CD4-positive, CD25-positive, alpha-beta regulatory T cell (primary cell): Measurements from ENCODE around the gene CD99. TPM values are rescaled to one million over a fixed set of nuclear protein-coding genes. Genes with fewer than 3 reads are reported as not detected.

ENCODE experiments used
- ATAC-seq, 2 donors: fragments of 150-1000 bp; cut with Tn5 transposase; one replicate each; pipeline ENCODE4 v1.10.0; 2021; ENCODE audit warnings: low read depth in 2 of 2, moderate number of reproducible peaks in 2 of 2, moderate library complexity in 1 of 2
- DNase-seq, 3 donors: peaks; one replicate each; pipeline versions ENCODE4 v3.0.0 to v3.0.0-alpha.2; 2012 to 2022; ENCODE audit warnings: mixed read lengths in 1 of 3
- H3K27ac ChIP-seq: one replicate; pipeline ENCODE4 v1.7.0; 2013; ENCODE audit warnings: mild to moderate bottlenecking, low read length; ENCODE audit not compliant: insufficient read depth, poor library complexity, severe bottlenecking
- H3K27me3 ChIP-seq: one replicate; pipeline ENCODE4 v1.7.0; 2013; ENCODE audit warnings: low read length; ENCODE audit not compliant: control insufficient read depth, insufficient read depth
- H3K36me3 ChIP-seq: one replicate; pipeline ENCODE4 v1.7.0; 2013; ENCODE audit warnings: mild to moderate bottlenecking, low read length, moderate library complexity; ENCODE audit not compliant: control insufficient read depth, insufficient read depth
- H3K4me1 ChIP-seq: 2 replicates; pipeline ENCODE4 v1.7.0; 2013; ENCODE audit warnings: mild to moderate bottlenecking, low read length; ENCODE audit not compliant: insufficient read depth, control insufficient read depth, poor library complexity, severe bottlenecking
- H3K4me3 ChIP-seq: one replicate; pipeline ENCODE4 v1.7.0; 2013; ENCODE audit warnings: low read depth, mild to moderate bottlenecking, low read length, moderate library complexity
- H3K9me3 ChIP-seq, 2 experiments: 1 replicate in 1 of 2; 2 replicates in 1 of 2; pipeline ENCODE4 v1.7.0; 2013; ENCODE audit warnings: low read length in 2 of 2, mild to moderate bottlenecking in 1 of 2, moderate library complexity in 1 of 2; ENCODE audit not compliant: control insufficient read depth in 2 of 2
- H3K27ac Mint-ChIP-seq, 3 donors: one replicate each; pipeline ENCODE4 v1.8.0; 2020 to 2022; ENCODE audit warnings: mild to moderate bottlenecking in 3 of 3, mixed read lengths in 3 of 3, moderate library complexity in 2 of 3
- H3K27me3 Mint-ChIP-seq: one replicate; pipeline ENCODE4 v1.8.0; 2022; ENCODE audit warnings: mild to moderate bottlenecking, mixed read lengths
- H3K36me3 Mint-ChIP-seq: one replicate; pipeline ENCODE4 v1.8.0; 2020; ENCODE audit warnings: mixed read lengths
- H3K4me1 Mint-ChIP-seq, 4 donors: one replicate each; pipeline ENCODE4 v1.8.0; 2020 to 2022; ENCODE audit warnings: mixed read lengths in 4 of 4, mild to moderate bottlenecking in 1 of 4
- H3K4me3 Mint-ChIP-seq, 4 donors: one replicate each; pipeline ENCODE4 v1.8.0; 2020 to 2022; ENCODE audit warnings: mild to moderate bottlenecking in 4 of 4, mixed read lengths in 4 of 4, moderate library complexity in 3 of 4
- H3K9me3 Mint-ChIP-seq, 7 donors: one replicate each; pipeline ENCODE4 v1.8.0; 2020 to 2022; ENCODE audit warnings: mixed read lengths in 7 of 7, mild to moderate bottlenecking in 3 of 7, moderate library complexity in 2 of 7
- polyA plus RNA-seq, 4 donors: library from polyadenylated mRNA; unstranded; fragments of 300-500 nt; fragmentation: Illumina TruSeq; gene quantifications; one replicate each; pipeline ENCODE4 v1.2.3, GENCODE V29; 2021
- total RNA-seq: library from RNA; stranded (reverse); gene quantifications from one replicate; pipeline ENCODE4 v1.2.3, GENCODE V29; 2022

The CD99 gene
- total and polyA plus RNA-seq, 5 donors from 2014 or later: 286 to 459 (median 320) TPM

DNA sequence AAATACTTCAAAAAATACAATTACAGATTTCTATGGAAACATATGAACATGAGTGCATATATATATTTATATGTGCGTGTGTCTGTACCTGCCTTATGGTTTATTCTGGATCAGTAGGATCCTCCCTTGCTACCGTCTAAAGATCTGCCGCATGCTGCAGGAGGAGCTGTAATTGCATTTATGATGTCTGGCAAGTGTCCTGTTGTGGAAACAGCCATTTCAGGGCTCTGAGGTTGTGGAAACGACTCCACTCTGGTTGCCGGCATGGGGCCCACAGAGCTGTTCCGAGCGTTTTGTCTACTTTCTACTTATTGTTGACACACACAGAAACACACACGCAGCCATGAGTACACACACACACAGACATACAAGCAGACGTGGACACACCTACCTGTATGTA, 21.3 kb downstream of the CD99 start:
- Histone ChIP-seq H3K27me3 (no peaks in the 10 kb centered on the region), H3K36me3 (peaks cover 36% of the 10 kb centered on the region), H3K9me3 (no peaks in the 10 kb centered on the region), H3K27ac (no peak overlapping the region), H3K4me1 (peaks cover 38% of the 10 kb centered on the region), H3K4me3 (no peak overlapping the region)
- no peak overlapping the region for H3K27ac Mint-ChIP-seq
- peaks cover 16% of the 10 kb centered on the region for H3K36me3 Mint-ChIP-seq
- H3K4me3 Mint-ChIP-seq: no peak overlapping the region
- peaks cover 14 to 59% (median 44%) of the 10 kb centered on the region in 4 donors for H3K4me1 Mint-ChIP-seq
- ATAC-seq (no peak), DNase-seq (no peak)
- H3K9me3 Mint-ChIP-seq: no peaks in the 10 kb centered on the region
- H3K27me3 Mint-ChIP-seq: no peaks in the 10 kb centered on the region

DNA sequence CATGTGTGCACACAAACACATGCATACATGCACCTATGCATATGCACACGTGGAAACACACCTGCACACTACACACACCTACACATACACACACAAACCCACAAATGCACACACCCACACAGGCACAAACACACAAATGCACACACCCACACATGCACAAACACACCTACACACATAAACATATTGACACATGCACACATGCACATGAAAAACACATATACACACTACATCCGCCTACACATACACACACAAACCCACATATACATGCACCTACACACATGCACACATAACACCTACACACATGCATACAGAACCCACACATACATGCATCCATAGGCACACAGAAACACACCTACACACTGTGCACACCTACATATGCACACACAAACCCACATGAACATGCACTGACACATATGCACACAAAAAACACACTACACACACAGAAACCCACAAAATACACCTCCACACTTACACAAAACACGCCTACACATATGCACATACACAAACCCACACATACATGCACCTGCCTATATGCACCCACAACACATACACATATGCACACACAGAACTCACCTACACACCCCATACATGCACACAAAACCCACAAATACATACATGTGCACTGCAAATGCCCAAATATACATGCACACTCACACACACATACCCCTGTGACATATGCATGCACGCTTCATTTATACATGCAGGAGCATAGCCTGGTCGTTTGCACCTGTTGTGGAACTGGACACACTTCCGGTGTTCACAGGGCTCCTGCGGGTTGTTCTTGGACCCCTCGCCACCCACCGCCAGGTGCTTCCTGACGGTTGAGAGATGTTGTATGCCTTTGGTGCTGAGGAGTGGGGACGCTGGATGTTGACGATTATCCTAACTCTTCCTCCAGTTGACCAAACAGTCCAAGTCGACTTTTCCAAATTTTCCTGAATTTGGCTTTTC, 22.1 kb downstream of the CD99 start:
- Histone ChIP-seq H3K4me3 (no peak overlapping the region), H3K36me3 (peaks cover 43% of the 10 kb centered on the region), H3K4me1 (peaks cover 30% of the 10 kb centered on the region), H3K9me3 (no peaks in the 10 kb centered on the region), H3K27me3 (no peaks in the 10 kb centered on the region), H3K27ac (no peak overlapping the region)
- DNase-seq (no peak), ATAC-seq (no peak)
- H3K36me3 Mint-ChIP-seq: peaks cover 18% of the 10 kb centered on the region
- no peaks in the 10 kb centered on the region for H3K27me3 Mint-ChIP-seq
- no peaks in the 10 kb centered on the region for H3K9me3 Mint-ChIP-seq
- no peak overlapping the region for H3K4me3 Mint-ChIP-seq
- peaks cover 7 to 52% (median 37%) of the 10 kb centered on the region in 4 donors for H3K4me1 Mint-ChIP-seq
- no peak overlapping the region for H3K27ac Mint-ChIP-seq

GRCh38 chrX:2714551-2714950, 23.5 kb downstream of the CD99 start:
- ATAC-seq: no peak
- no peaks in the 10 kb centered on the region for H3K27me3 Mint-ChIP-seq
- Histone ChIP-seq H3K4me3 (no peak overlapping the region), H3K9me3 (no peaks in the 10 kb centered on the region), H3K27me3 (no peaks in the 10 kb centered on the region), H3K27ac (no peak overlapping the region), H3K36me3 (peaks cover 56% of the 10 kb centered on the region), H3K4me1 (peaks cover 27% of the 10 kb centered on the region)
- H3K9me3 Mint-ChIP-seq: no peaks in the 10 kb centered on the region
- H3K27ac Mint-ChIP-seq: peak overlapping the region in 2 of 3 donors; percentile 54 to 95
- DNase-seq: peak in 1 of 3 donors; percentile 18
- peaks cover 19% of the 10 kb centered on the region for H3K36me3 Mint-ChIP-seq
- peaks cover 11 to 38% (median 25%) of the 10 kb centered on the region in 4 donors for H3K4me1 Mint-ChIP-seq
- H3K4me3 Mint-ChIP-seq: no peak overlapping the region

GRCh38 chrX:2715066-2715600, 24.0 kb downstream of the CD99 start:
- Mint-ChIP-seq H3K9me3 (no peaks in the 10 kb centered on the region), H3K27me3 (no peaks in the 10 kb centered on the region), H3K4me1 (peaks cover 11 to 32% (median 20%) of the 10 kb centered on the region in 4 donors), H3K36me3 (peaks cover 25% of the 10 kb centered on the region), H3K27ac (peak overlapping the region in 2 of 3 donors; percentile 78 to 95), H3K4me3 (peak overlapping the region in 1 of 4 donors; percentile 5)
- DNase-seq (no peak), ATAC-seq (no peak)
- Histone ChIP-seq H3K4me1 (peaks cover 21% of the 10 kb centered on the region), H3K27ac (no peak overlapping the region), H3K9me3 (no peaks in the 10 kb centered on the region), H3K36me3 (peaks cover 62% of the 10 kb centered on the region), H3K4me3 (no peak overlapping the region), H3K27me3 (no peaks in the 10 kb centered on the region)

DNA sequence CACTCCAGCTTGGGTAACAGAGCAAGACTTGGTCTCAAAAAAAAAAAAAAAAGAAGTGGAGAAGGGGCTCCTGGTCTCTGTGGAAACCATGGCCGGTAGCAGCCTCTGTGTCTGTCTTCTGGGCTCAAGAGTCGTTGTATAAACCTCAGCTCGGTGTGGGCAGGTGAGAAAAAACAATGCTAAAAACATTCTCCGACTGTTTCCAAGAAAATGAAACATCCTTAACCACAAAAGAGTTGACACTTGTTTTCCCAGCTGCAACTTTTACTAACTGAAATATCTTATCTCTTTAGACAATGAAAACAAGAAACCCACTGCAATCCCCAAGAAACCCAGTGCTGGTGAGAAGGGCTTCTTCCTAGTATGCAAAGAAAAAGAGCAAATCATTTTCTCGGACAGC, 26.2 kb downstream of the CD99 start:
- ATAC-seq (no peak), DNase-seq (no peak)
- peak overlapping the region in 1 of 4 donors; percentile 58 for H3K4me3 Mint-ChIP-seq
- H3K27ac Mint-ChIP-seq: peak overlapping the region in 1 of 3 donors; percentile 48
- Histone ChIP-seq H3K9me3 (no peaks in the 10 kb centered on the region), H3K4me3 (no peak overlapping the region), H3K36me3 (peaks cover 81% of the 10 kb centered on the region), H3K27me3 (no peaks in the 10 kb centered on the region), H3K4me1 (peaks cover 13% of the 10 kb centered on the region), H3K27ac (no peak overlapping the region)
- no peaks in the 10 kb centered on the region for H3K27me3 Mint-ChIP-seq
- no peaks in the 10 kb centered on the region for H3K9me3 Mint-ChIP-seq
- H3K36me3 Mint-ChIP-seq: peaks cover 33% of the 10 kb centered on the region
- H3K4me1 Mint-ChIP-seq: peaks cover 6 to 16% (median 12%) of the 10 kb centered on the region in 4 donors

- peaks cover 0 to 1% (median 0%) of the 10 kb centered on the region in 7 donors for H3K9me3 Mint-ChIP-seq
- no peak overlapping the region for H3K4me3 Mint-ChIP-seq
- peaks cover 42% of the 10 kb centered on the region for H3K36me3 Mint-ChIP-seq
- peaks cover 6 to 16% (median 11%) of the 10 kb centered on the region in 4 donors for H3K4me1 Mint-ChIP-seq
- H3K4me3 ChIP-seq: no peak overlapping the region
- H3K9me3 ChIP-seq: no peaks in the 10 kb centered on the region
- H3K4me1 ChIP-seq: peaks cover 13% of the 10 kb centered on the region
- peak overlapping the region in 1 of 3 donors; percentile 76 for H3K27ac Mint-ChIP-seq
- H3K27me3 ChIP-seq: no peaks in the 10 kb centered on the region
- no peaks in the 10 kb centered on the region for H3K27me3 Mint-ChIP-seq
- ATAC-seq (no peak), DNase-seq (no peak)
- H3K36me3 ChIP-seq: peaks cover 84% of the 10 kb centered on the region
- no peak overlapping the region for H3K27ac ChIP-seq
Measured at GRCh38 chrX:2718821-2719220, 27.7 kb downstream of the CD99 start.

GRCh38 chrX:2719774-2720447, 28.8 kb downstream of the CD99 start:
- Histone ChIP-seq H3K9me3 (no peaks in the 10 kb centered on the region), H3K27me3 (no peaks in the 10 kb centered on the region), H3K4me3 (no peak overlapping the region), H3K27ac (no peak overlapping the region), H3K4me1 (peaks cover 3% of the 10 kb centered on the region), H3K36me3 (peaks cover 85% of the 10 kb centered on the region)
- Mint-ChIP-seq H3K4me1 (peaks cover 5 to 8% (median 5%) of the 10 kb centered on the region in 4 donors), H3K9me3 (peaks cover 0 to 1% (median 0%) of the 10 kb centered on the region in 7 donors), H3K27ac (peak overlapping the region in 2 of 3 donors; percentile 76 to 88), H3K4me3 (no peak overlapping the region), H3K36me3 (peaks cover 48% of the 10 kb centered on the region), H3K27me3 (no peaks in the 10 kb centered on the region)
- no peak for DNase-seq
- ATAC-seq: no peak
